Urinary bladder (tissue), 4 donors: ENCODE measurements around the gene PLPPR3. TPM values are rescaled to one million over a fixed set of nuclear protein-coding genes. Genes with fewer than 3 reads are reported as not detected.

Experiments used
- DNase-seq: peaks from one replicate; pipeline ENCODE4 v3.0.0-alpha.2; 2015; ENCODE audit errors: extremely low spot score
- H3K27ac ChIP-seq: one replicate; pipeline ENCODE4 v1.5.1; 2013; ENCODE audit warnings: low read depth, mild to moderate bottlenecking, moderate library complexity
- H3K36me3 ChIP-seq: one replicate; pipeline ENCODE4 v1.6.1; 2013; ENCODE audit warnings: mild to moderate bottlenecking, moderate library complexity; ENCODE audit not compliant: insufficient read depth
- H3K4me1 ChIP-seq: one replicate; pipeline ENCODE4 v1.6.1; 2013; ENCODE audit warnings: mild to moderate bottlenecking, moderate library complexity; ENCODE audit not compliant: insufficient read depth
- H3K4me3 ChIP-seq: one replicate; pipeline ENCODE4 v1.5.1; 2013; ENCODE audit warnings: low read depth, low read length
- WGBS: extraction: QIAGEN DNeasy Blood & Tissue Kit; methylation state at CpG from one replicate; pipeline ENCODE4 v1.1.7; 2013; 5-methylcytosine and 5-hydroxymethylcytosine counted together
- polyA plus RNA-seq: library from polyadenylated mRNA; stranded (reverse); fragments of 200-250 nt; gene quantifications from one replicate; pipeline ENCODE4 v1.2.3, GENCODE V29; 2013
- total RNA-seq: library from RNA; depleted of rRNA; stranded (reverse); fragments of >200 nt; gene quantifications from one replicate; pipeline ENCODE4 v1.2.3, GENCODE V29; 2014
- donor health status: healthy with polysubstance abuse.
- donor health status: healthy.

PLPPR3 gene, protein sequence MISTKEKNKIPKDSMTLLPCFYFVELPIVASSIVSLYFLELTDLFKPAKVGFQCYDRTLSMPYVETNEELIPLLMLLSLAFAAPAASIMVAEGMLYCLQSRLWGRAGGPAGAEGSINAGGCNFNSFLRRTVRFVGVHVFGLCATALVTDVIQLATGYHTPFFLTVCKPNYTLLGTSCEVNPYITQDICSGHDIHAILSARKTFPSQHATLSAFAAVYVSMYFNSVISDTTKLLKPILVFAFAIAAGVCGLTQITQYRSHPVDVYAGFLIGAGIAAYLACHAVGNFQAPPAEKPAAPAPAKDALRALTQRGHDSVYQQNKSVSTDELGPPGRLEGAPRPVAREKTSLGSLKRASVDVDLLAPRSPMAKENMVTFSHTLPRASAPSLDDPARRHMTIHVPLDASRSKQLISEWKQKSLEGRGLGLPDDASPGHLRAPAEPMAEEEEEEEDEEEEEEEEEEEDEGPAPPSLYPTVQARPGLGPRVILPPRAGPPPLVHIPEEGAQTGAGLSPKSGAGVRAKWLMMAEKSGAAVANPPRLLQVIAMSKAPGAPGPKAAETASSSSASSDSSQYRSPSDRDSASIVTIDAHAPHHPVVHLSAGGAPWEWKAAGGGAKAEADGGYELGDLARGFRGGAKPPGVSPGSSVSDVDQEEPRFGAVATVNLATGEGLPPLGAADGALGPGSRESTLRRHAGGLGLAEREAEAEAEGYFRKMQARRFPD
- 2.1 TPM for total RNA-seq
- polyA plus RNA-seq, result 0.03 TPM

DNA sequence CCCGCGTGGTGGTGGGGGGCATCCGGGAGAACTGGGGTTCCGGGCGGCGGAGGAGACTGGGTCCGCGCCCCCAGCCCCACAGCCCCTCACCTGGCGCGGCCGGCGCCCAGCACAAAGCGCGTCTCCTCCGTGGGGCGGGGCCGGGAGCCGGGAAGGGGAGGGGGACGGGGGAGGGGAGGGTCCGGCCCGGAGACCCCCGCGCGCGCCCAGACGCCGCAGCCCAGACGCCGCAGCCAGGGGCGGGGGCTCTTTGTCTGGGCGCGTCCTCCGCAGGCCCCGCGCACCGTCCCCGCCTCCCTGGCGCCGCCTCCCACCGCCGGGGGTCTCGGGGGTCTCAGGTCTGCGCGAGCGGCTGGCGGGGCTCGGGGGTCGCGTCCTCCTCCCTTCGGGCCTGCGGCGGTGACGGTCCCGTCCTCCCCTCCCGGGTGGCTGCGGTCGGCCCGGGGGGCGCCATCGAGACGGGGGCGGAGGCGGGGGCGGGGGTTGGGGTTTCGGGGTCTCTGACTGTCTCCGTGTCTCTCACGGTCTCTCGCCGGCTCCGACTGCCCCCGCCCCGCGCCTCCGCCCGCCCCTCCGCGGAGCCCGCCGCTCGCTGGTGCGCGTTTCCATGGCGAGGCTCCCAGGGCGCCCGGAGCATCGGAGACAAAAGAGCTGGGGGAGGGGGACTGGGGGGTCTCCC is at the start of gene PLPPR3:
PLPPR3 (minus strand) TSS at position 131 of the 679 bp plus-strand sequence. CDS start 396 bp downstream, outside the sequence.
- no peak for DNase-seq
- H3K36me3 ChIP-seq, result no peaks in the 10 kb centered on the region
- WGBS, result under 1% methylated on average over 83 of the region's 86 CpGs
- no peaks in the 10 kb centered on the region for H3K4me1 ChIP-seq
- H3K27ac ChIP-seq, result no peak within 1 kb of the TSS
- H3K4me3 ChIP-seq, result peak within 1 kb of the TSS; percentile 36

DNA sequence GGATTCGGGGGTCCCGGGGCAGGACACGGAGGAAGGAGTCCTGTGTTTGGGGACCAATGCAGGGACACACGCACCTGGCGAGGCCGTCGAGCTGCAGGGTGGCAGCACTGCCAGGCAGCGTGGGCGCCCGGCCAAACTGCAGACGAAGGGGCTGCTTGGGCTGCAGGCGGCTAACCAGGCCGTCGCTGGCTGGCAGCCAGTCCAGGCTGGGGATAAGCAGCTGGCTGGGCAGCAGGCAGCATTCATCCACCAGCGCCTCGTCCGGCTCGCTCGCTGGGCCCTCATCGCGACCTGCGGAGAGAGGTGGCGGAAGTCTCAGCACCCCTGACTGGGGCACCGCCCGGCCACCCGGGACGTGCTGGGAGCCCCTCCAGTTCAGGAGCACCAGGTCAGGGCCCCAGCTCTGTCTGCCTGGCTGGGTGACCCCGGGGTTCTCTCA is 49.2 kb upstream of the PLPPR3 start:
- Histone ChIP-seq H3K4me3 (no peak overlapping the region), H3K4me1 (no peaks in the 10 kb centered on the region), H3K36me3 (peaks cover 2% of the 10 kb centered on the region), H3K27ac (no peak overlapping the region)
- 65% methylated on average over 28 of the region's 28 CpGs for WGBS
- DNase-seq, result no peak

DNA sequence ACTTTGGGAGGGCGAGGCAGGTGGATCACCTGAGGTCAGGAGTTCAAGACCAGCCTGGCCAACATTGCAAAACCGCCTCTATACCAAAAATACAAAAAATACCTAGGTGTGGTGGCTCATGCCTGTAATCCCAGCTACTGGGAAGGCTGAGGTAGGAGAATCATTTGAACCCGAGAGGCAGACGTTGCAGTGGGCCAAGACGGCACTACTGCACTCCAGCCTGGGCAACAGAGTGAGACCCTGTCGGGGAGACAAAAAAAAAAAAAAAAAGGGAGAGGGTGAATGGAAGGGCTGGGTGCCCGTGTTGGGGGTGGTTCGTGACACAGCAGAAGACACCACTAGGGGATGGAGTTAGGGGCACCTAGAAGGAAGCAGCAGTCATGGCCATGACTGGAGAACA is 48.6 kb upstream of the PLPPR3 start:
- Histone ChIP-seq H3K4me3 (no peak overlapping the region), H3K36me3 (peaks cover 2% of the 10 kb centered on the region), H3K27ac (no peak overlapping the region), H3K4me1 (no peaks in the 10 kb centered on the region)
- 89% methylated on average over 8 of the region's 8 CpGs for WGBS
- no peak for DNase-seq

DNA sequence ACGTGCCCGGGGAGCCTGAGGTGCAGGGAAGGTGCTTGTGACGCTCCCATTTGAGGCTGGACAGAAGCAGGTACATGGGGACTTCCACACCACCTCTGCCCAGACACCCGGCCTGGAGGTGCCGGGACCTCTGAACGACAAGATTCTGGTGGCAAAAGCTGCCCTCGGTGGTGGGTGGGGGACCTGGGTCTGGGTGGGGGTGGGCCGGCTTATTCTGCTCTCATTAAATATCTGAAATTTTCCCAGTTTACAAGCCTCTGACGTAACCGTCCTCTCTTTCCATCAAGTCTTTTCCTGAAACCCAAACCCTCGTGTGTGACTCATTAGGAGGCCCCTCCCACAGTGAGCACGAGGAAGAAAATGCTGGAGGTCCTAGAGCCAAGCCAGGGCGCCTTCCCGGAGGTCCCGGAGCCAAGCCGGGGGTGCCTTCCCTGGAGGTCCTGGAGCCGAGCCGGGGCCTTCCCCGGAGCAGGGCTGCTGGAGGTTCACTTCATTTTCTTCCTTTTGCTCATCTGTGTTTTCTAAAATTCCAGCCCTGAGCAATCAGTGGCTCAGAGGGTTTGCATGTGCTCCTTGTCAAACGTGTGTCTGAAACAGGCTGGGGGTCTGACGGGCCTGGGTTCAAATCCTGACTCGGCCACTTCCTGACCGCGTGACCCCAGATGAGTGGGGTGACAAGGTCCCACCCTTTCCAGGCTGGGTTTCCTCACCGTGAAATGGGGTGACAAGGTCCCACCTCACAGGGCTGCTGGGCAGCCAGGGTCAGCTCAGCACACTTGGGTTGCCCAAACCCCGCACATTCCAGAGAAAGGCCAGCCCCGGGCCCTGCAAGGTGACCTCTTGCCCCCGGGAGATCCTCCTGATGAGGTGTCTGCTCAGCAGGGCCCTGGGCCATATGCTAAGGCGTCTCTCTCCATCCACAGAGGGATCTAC is 47.8 kb upstream of the PLPPR3 start:
- no peak overlapping the region for H3K4me3 ChIP-seq
- WGBS, result 45% methylated on average over 29 of the region's 29 CpGs
- H3K36me3 ChIP-seq, result peaks cover 2% of the 10 kb centered on the region
- peak overlapping the region; percentile 83 for H3K27ac ChIP-seq
- DNase-seq, result no peak
- no peaks in the 10 kb centered on the region for H3K4me1 ChIP-seq

DNA sequence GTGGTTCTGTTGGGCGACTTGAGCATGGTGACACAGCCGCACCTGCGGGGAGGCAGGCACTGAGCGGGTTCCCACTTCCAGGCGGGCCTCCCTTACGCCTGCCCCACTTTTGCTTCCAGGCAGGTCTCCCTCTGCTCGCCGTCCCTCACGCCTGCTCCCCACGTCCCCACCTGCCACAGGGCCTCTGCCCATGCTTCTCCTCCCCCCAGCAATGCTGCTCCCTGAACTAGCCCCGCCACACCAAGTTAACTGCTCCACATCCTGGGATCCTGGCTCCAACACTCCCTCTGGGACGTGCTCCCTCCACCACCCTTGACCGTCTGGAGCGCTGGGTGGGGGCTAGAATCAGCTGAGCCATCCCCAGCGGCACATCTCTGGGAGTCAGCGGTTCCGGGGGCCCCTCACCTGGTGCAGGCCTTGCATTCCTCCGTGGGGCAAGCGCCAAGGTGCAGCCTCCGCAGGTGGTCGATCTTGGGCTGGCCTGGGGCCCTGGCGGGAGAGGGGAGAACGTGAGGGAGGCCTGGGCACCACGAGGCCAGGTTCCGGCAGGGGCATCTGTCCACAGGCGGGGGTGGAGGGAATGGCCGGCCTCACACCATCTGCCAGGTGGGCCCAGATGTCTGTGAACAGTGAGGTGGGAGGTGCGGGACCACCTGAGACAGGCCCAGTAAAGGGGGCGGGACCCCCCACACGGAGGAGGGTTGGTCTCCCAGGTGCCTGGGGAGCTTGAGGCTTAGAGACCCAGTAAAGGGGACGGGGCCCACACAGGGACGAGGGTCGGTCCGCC is 46.9 kb upstream of the PLPPR3 start:
- Histone ChIP-seq H3K4me1 (no peaks in the 10 kb centered on the region), H3K36me3 (peaks cover 2% of the 10 kb centered on the region), H3K4me3 (no peak overlapping the region), H3K27ac (peak overlapping the region; percentile 83)
- DNase-seq, result no peak
- WGBS, result 87% methylated on average over 34 of the region's 34 CpGs

DNA sequence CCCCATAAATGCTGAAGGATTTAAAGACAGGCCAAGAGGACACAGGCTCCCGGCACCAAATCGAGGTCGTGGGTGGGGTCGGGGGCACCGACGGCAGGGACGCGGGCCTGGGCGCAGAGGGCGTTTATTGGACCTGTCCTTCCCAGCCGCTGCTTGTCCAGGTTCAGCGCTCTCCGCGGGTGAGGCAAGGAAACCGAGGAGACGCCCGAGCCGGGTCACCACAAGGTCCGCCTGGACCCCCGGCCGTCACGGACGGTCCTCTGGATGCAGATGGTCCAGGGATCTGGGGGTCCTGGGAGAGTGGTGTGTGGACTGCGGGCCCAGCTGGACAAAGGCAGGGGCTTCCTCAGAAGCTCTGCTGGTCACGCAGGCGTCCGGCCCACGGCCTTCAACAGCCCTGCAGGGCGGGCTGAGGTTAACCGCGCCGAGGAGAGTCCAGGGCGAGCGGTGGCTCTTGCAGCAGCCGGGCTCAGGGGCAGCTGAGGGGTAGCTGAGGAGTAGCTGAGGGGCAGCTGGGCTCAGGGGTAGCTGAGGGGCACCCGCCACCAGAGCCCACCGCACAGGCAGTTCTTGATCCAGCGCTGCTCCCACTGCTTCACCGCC is 46.2 kb upstream of the PLPPR3 start:
- H3K27ac ChIP-seq, result no peak overlapping the region

DNA sequence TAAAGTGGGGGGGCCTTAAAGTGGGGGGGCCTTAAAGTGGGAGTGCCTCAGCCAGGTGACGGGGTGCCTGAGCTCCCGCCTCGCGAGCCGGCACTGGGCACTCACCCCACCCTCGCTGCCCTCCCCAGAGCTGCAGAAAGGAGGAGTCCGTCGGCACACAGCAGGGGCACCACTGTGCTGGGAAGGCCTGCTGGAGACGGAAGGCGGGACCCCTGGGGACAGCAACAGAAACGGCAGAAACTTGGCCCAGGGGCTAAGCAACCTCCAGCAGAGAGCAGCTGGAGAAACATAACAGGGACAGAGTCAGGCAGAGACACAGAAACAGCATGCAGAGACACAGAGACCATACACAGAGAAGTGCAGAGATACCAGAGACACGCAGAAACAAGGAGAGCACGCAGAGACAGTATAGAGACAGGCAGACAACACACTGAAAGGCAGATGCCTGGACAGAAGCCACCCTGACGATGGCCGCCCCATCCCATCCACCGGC is 45.6 kb upstream of the PLPPR3 start:
- no peaks in the 10 kb centered on the region for H3K4me1 ChIP-seq

More for the DNA sequence above, 46.2 kb upstream of the PLPPR3 start:
- Histone ChIP-seq H3K36me3 (peaks cover 2% of the 10 kb centered on the region), H3K4me3 (no peak overlapping the region), H3K4me1 (no peaks in the 10 kb centered on the region)
- DNase-seq, result no peak
- 93% methylated on average over 39 of the region's 39 CpGs for WGBS

DNA sequence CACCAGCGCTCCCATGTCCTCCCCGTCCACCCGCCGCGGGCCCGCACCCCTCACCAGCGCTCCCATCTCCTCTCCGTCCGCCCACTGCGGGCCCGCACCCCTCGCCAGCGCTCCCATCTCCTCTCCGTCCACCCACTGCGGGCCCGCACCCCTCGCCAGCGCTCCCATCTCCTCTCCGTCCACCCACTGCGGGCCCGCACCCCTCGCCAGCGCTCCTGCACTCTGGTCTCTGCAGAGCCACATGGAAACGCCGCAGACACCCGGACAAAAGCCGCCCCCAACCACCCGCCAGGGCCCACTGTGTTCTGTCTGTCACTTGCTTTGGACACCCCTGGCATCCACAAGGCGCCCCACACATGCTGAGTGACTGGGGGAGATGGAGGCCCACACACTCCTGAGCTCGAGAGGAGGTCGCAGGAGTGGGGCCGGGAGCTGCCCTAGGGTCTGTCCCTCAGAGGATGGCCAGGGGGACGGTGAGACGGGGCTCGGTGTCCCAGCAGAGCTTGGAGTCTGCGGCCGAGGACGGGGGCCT is 45.1 kb upstream of the PLPPR3 start:
- peaks cover 2% of the 10 kb centered on the region for H3K36me3 ChIP-seq
- WGBS, result 84% methylated on average over 38 of the region's 38 CpGs
- DNase-seq, result no peak
- no peak overlapping the region for H3K4me3 ChIP-seq
- H3K27ac ChIP-seq, result no peak overlapping the region
- no peaks in the 10 kb centered on the region for H3K4me1 ChIP-seq

More for the DNA sequence above, 45.6 kb upstream of the PLPPR3 start:
- no peak for DNase-seq
- no peak overlapping the region for H3K4me3 ChIP-seq
- H3K36me3 ChIP-seq, result peaks cover 2% of the 10 kb centered on the region
- WGBS, result 78% methylated on average over 16 of the region's 16 CpGs
- H3K27ac ChIP-seq, result no peak overlapping the region

DNA sequence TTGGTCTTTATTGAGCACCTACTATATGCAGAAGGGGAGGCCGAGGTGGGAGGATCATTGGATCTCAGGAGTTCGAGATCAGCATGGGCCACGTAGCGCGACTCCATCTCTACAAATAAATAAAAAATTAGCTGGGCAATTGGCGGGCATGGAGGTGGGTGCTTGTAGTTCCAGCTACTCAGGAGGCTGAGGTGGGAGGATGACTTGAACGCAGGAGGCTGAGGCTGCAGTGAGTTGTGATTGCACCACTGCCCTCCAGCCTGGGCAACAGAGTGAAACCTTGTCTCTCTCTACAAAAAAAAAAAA is 41.5 kb upstream of the PLPPR3 start:
- H3K27ac ChIP-seq, result no peak overlapping the region
- WGBS, result 78% methylated on average over 7 of the region's 7 CpGs
- no peak overlapping the region for H3K4me3 ChIP-seq
- no peak for DNase-seq
- no peaks in the 10 kb centered on the region for H3K36me3 ChIP-seq
- peaks cover 1% of the 10 kb centered on the region for H3K4me1 ChIP-seq

DNA sequence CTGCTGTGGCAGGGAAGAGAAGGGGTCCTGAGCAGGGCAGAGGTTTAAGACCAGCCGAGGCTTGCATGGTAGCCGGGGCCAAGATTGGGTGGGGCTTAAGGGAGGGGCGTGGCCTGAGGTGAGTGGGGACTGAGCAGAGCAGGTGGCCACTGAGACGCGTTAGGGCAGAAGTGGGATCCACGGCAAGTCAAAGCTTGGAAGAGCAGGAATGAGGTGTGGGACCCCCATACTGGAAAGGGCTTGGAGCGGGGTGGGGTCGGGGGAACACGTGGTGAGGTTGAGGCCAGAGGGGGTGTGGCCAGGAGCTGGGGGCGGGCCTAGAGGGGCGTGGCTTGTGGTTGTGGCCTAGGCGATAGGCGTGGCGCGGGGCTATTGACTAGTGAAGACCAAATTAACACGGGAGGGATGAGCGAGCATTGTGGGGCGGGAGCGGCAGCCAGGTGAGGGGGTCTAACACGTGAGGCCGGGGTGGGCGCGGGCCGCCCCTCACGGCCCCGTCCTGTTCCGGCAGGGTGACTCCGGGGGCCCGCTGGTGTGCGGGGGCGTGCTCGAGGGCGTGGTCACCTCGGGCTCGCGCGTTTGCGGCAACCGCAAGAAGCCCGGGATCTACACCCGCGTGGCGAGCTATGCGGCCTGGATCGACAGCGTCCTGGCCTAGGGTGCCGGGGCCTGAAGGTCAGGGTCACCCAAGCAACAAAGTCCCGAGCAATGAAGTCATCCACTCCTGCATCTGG is 41.0 kb upstream of the PLPPR3 start:
- DNase-seq, result no peak
- Histone ChIP-seq H3K27ac (no peak overlapping the region), H3K4me1 (peaks cover 1% of the 10 kb centered on the region), H3K4me3 (no peak overlapping the region), H3K36me3 (no peaks in the 10 kb centered on the region)
- WGBS, result 27% methylated on average over 48 of the region's 48 CpGs

DNA sequence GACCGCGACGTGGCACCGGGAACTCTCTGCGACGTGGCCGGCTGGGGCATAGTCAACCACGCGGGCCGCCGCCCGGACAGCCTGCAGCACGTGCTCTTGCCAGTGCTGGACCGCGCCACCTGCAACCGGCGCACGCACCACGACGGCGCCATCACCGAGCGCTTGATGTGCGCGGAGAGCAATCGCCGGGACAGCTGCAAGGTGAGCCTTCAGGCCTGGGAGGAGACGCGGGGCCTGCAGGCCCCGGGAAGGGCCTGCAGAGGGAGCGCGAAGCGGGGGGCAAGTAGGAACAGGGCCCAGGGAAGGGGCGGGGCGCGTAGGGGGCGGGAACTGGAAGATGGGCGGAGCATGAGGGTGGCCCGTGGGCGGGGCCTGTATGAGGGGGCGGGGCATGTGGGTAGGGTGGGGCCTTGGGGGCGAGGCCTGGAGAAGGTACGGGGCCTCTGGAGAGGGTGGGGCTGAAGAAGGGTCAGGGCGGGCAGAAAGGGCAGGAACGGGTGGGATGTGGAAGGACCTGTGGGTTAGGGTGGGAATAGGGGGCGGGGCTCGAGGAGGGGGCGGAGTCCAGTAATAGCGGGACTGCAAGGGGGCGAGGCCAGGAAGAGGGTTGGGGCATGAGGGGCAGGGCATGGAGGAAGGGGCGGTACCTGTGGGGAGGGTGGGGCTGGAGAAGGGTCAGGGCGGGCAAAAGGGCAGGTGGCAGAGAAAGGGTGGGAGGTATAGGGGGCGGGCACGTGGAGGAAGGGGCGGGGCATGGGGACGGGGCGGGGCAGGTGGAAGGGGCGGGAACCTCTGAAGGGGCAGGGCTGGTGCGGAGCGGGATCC is 40.2 kb upstream of the PLPPR3 start:
- H3K4me3 ChIP-seq, result no peak overlapping the region
- peaks cover 1% of the 10 kb centered on the region for H3K4me1 ChIP-seq
- DNase-seq, result no peak
- WGBS, result 23% methylated on average over 60 of the region's 60 CpGs
- no peak overlapping the region for H3K27ac ChIP-seq
- no peaks in the 10 kb centered on the region for H3K36me3 ChIP-seq
